OCI-LY7 (cell line): ENCODE data around the gene SPAG16. TPM values are rescaled to one million over a fixed set of nuclear protein-coding genes. Genes with fewer than 3 reads are reported as not detected.
A peak's percentile ranks its signal among the peaks of the same experiment; 100 is the strongest.

Experiments
- BruUV-seq: library from RNA; stranded (reverse); fragments of 400-500 nt; replicated peaks from 2 replicates; lab custom pipeline; 2021; lab: Mats Ljungman, UMichigan
- CTCF ChIA-PET: fragments of 300-600 bp; sonication (Branson Sonifier 250); formaldehyde crosslinking; loops from one replicate; lab custom pipeline; 2022; ENCODE audit warnings: antibody characterized with exemption; ENCODE audit not compliant: unreplicated experiment; lab: Charles Lee
- POLR2A ChIA-PET: fragments of 300-600 bp; sonication (Branson Sonifier 250); formaldehyde crosslinking; loops from one replicate; lab custom pipeline; 2022; ENCODE audit warnings: antibody characterized with exemption; lab: Charles Lee
- DNase-seq: peaks from one replicate; pipeline ENCODE4 v3.0.0-alpha.2; 2015; ENCODE audit warnings: low spot score
- H2AFZ ChIP-seq: fragments of 200-600 bp; sonication (generic), shearing (Covaris generic); 2 replicates; pipeline ENCODE4 v1.6.1; 2014; ENCODE audit warnings: mild to moderate bottlenecking, antibody characterized with exemption, low read length, moderate library complexity
- H3K27ac ChIP-seq: fragments of 200-600 bp; sonication (generic); 2 replicates; pipeline ENCODE4 v1.5.1; 2014; ENCODE audit warnings: mixed run types, low read depth, mild to moderate bottlenecking, moderate library complexity, low read length, inconsistent platforms; ENCODE audit not compliant: poor library complexity, severe bottlenecking
- H3K36me3 ChIP-seq: fragments of 200-600 bp; sonication (generic); 2 replicates; pipeline ENCODE4 v1.6.1; 2014; ENCODE audit warnings: mild to moderate bottlenecking, antibody characterized with exemption, low read length, moderate library complexity, mixed read lengths; ENCODE audit not compliant: insufficient read depth
- H3K4me1 ChIP-seq: fragments of 200-600 bp; sonication (generic); 2 replicates; pipeline ENCODE4 v1.5.1; 2014; ENCODE audit warnings: mild to moderate bottlenecking, low read length; ENCODE audit not compliant: insufficient read depth, poor library complexity, severe bottlenecking
- H3K4me2 ChIP-seq: fragments of 200-600 bp; sonication (generic); 2 replicates; pipeline ENCODE4 v1.6.1; 2014; ENCODE audit warnings: mild to moderate bottlenecking, low read length
- H3K4me3 ChIP-seq: fragments of 200-600 bp; sonication (generic); 2 replicates; pipeline ENCODE4 v1.5.1; 2014; ENCODE audit warnings: mild to moderate bottlenecking, low read depth, low read length; ENCODE audit not compliant: poor library complexity, severe bottlenecking
- H3K79me2 ChIP-seq: fragments of 200-600 bp; sonication (generic); 2 replicates; pipeline ENCODE4 v1.6.1; 2016; ENCODE audit warnings: low read depth, mild to moderate bottlenecking, low read length, moderate library complexity, mixed read lengths; ENCODE audit not compliant: insufficient read depth
- H3K9me2 ChIP-seq: fragments of 200-600 bp; sonication (generic); 2 replicates; pipeline ENCODE4 v1.6.1; 2016; ENCODE audit warnings: mild to moderate bottlenecking, low read length, mixed read lengths; ENCODE audit not compliant: insufficient read depth
- H3K9me3 ChIP-seq: fragments of 200-600 bp; sonication (generic); 2 replicates; pipeline ENCODE4 v1.6.1; 2014; ENCODE audit warnings: mild to moderate bottlenecking, mixed run types, low read length, mixed read lengths
- H4K20me1 ChIP-seq: fragments of 200-600 bp; sonication (generic); 2 replicates; pipeline ENCODE4 v1.6.1; 2014; ENCODE audit warnings: mild to moderate bottlenecking, antibody characterized with exemption, low read length, moderate library complexity, mixed read lengths; ENCODE audit not compliant: insufficient read depth
- EZH2phosphoT487 ChIP-seq: fragments of 200-600 bp; sonication (generic); IDR thresholded peaks from 2 replicates; pipeline ENCODE4 v1.6.1; 2018; ENCODE audit warnings: low read depth, borderline replicate concordance, mild to moderate bottlenecking, mixed run types, antibody characterized with exemption, low read length, moderate library complexity, mixed read lengths
- intact Hi-C: fragments of 100-400 bp; cut with micrococcal nuclease; formaldehyde crosslinking; loops from one replicate; pipeline ENCODE4 v1.10.0; 2022; ENCODE audit not compliant: unreplicated experiment
- total RNA-seq, 2 experiments: library from RNA; depleted of rRNA in 1 of 2; stranded (reverse); fragments of >200 nt in 1 of 2; shearing (Covaris generic) in 1 of 2; gene quantifications; 2 replicates each; pipeline ENCODE4 v1.2.3, GENCODE V29; 2014 to 2022
- TF ChIP-seq, protein P1 (sequence below): fragments of 200-600 bp; sonication (generic); conservative IDR thresholded peaks from 2 replicates; pipeline ENCODE4 v1.5.1; 2014; ENCODE audit warnings: mild to moderate bottlenecking, antibody characterized with exemption, low read length, moderate library complexity, mixed read lengths

SPAG16 gene
- total RNA-seq, 2 experiments from 2014 or later: 22.1 to 24.2 TPM

DNA sequence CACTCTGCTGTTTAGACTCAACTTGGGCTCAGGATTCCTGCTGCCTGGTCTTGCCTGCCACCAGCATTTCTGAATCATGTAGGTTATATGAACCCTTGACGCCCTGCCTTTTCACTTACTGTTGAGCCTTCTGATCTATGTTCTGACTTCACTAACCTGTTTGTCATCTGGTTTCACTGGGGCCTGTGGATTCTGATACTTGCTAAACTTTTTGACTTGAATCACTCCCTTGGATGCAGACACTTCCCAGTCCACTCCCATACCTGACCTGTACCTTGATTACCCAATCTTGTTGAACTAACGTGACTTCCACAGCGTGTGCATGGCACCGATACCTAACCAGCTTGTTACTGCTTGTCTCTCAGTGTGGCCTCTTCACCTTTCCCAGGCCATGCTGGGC is 35.6 kb upstream of the SPAG16 start:
- Histone ChIP-seq H3K4me2 (no peak overlapping the region), H3K4me1 (peaks cover 22% of the 10 kb centered on the region), H3K27ac (no peak overlapping the region), H3K9me2 (no peaks in the 10 kb centered on the region), H3K9me3 (peaks cover 5% of the 10 kb centered on the region; the same call in 1 of the 2 replicates), H2AFZ (peak overlapping the region; percentile 29; the same call in 1 of the 2 replicates), H3K79me2 (no peaks in the 10 kb centered on the region), H3K36me3 (no peaks in the 10 kb centered on the region; the same call in 1 of the 2 replicates), H3K4me3 (no peak overlapping the region), H4K20me1 (no peaks in the 10 kb centered on the region)
- BruUV-seq: no TSS peak
- no peak for TF ChIP-seq EZH2phosphoT487
- TF ChIP-seq, protein P1, sequence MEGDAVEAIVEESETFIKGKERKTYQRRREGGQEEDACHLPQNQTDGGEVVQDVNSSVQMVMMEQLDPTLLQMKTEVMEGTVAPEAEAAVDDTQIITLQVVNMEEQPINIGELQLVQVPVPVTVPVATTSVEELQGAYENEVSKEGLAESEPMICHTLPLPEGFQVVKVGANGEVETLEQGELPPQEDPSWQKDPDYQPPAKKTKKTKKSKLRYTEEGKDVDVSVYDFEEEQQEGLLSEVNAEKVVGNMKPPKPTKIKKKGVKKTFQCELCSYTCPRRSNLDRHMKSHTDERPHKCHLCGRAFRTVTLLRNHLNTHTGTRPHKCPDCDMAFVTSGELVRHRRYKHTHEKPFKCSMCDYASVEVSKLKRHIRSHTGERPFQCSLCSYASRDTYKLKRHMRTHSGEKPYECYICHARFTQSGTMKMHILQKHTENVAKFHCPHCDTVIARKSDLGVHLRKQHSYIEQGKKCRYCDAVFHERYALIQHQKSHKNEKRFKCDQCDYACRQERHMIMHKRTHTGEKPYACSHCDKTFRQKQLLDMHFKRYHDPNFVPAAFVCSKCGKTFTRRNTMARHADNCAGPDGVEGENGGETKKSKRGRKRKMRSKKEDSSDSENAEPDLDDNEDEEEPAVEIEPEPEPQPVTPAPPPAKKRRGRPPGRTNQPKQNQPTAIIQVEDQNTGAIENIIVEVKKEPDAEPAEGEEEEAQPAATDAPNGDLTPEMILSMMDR: no peak
- CTCF ChIA-PET: no interaction called here
- intact Hi-C loops: loop anchor here (5.0 kb wide), 1 partner anchor 34 kb away; the partner anchor contains the start of gene SPAG16
- no peak for DNase-seq
- POLR2A ChIA-PET: no interaction called here

DNA sequence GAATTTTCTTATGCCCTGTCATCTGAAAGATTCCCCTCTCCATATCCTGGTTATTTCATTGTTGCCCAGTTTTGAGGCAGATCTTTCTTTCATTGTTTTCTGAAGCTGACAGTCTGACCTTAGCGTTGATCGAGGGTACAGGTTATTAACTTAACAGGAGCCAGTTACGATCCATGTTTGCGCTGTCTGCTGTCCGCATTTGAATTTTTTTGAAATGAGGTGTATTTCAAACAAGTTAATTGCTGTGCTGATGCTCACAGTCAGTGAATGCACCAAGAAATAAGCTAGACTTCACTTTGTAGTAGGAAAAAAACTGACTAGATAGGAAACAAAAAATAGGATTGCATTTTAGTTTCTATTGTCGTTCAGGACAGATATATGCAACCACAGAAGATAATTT is 34.8 kb upstream of the SPAG16 start:
- no peaks in the 10 kb centered on the region for H3K79me2 ChIP-seq
- POLR2A ChIA-PET: no interaction called here
- H2AFZ ChIP-seq: peak overlapping the region; percentile 80; the same call in 1 of the 2 replicates
- no peaks in the 10 kb centered on the region; the same call in 1 of the 2 replicates for H3K36me3 ChIP-seq
- BruUV-seq: no TSS peak
- no peak overlapping the region for H3K4me3 ChIP-seq
- no peaks in the 10 kb centered on the region for H4K20me1 ChIP-seq
- no peak overlapping the region for H3K27ac ChIP-seq
- peaks cover 5% of the 10 kb centered on the region; the same call in 1 of the 2 replicates for H3K9me3 ChIP-seq
- peaks cover 13% of the 10 kb centered on the region for H3K4me1 ChIP-seq
- no peak for DNase-seq
- intact Hi-C loops: loop anchor here (5.0 kb wide), 1 partner anchor 33 kb away; the partner anchor contains the start of gene SPAG16
- CTCF ChIA-PET: no interaction called here
- no peaks in the 10 kb centered on the region for H3K9me2 ChIP-seq
- TF ChIP-seq, protein P1: no peak
- no peak for TF ChIP-seq EZH2phosphoT487
- H3K4me2 ChIP-seq: no peak overlapping the region

DNA sequence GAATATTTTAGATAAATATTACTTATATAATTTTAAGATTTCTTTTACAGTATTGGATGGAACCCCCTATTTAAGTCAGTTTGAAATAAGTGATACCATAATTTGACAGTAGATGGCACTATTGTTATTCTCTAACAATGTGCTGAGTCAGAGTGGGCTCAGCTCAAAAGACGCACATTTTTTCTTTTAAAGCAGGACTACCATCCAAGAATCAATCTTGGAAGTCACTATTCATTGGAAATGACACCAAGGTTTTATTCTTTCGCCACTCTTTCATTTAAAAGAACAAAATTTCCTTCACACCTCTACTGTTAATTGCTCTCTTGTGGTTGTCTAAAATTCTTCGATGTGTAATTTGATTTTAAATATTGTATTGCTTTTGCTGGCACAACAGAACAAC is 32.6 kb upstream of the SPAG16 start:
- no peaks in the 10 kb centered on the region for H3K9me2 ChIP-seq
- intact Hi-C loops: loop anchor here (1.0 to 10.0 kb wide), 4 partner anchors 477 to 1753 kb away; no protein-coding TSS in a partner anchor
- no peaks in the 10 kb centered on the region for H3K9me3 ChIP-seq
- H3K4me1 ChIP-seq: peaks cover 10% of the 10 kb centered on the region
- no peak overlapping the region for H3K4me3 ChIP-seq
- no peaks in the 10 kb centered on the region for H4K20me1 ChIP-seq
- no peak for TF ChIP-seq EZH2phosphoT487
- TF ChIP-seq, protein P1: peak; percentile 85
- DNase-seq: peak; percentile 83
- H3K36me3 ChIP-seq: no peaks in the 10 kb centered on the region
- BruUV-seq: no TSS peak
- ChIA-PET POLR2A (no interaction called here), CTCF (interaction anchor here (1.2 kb wide), 1 partner anchor 98 kb away, joined by 3 read pairs; no protein-coding TSS in a partner anchor)
- no peak overlapping the region; the same call in 1 of the 2 replicates for H3K4me2 ChIP-seq
- H3K27ac ChIP-seq: no peak overlapping the region
- no peaks in the 10 kb centered on the region for H3K79me2 ChIP-seq
- peak overlapping the region; percentile 56; the same call in 1 of the 2 replicates for H2AFZ ChIP-seq
